Mammary epithelial cell (primary cell): ENCODE measurements around the gene DRC1.

Source experiments
- CTCF ChIP-seq, 2 donors: IDR thresholded peaks in 1 of 2; conservative IDR thresholded peaks in 1 of 2; 2 replicates each; pipeline ENCODE4 v1.5.1; 2011 to 2012; ENCODE audit warnings: inconsistent platforms in 2 of 2, low read length in 2 of 2, mild to moderate bottlenecking in 2 of 2, control low read depth in 1 of 2, low read depth in 1 of 2; ENCODE audit not compliant: insufficient read depth in 1 of 2; ENCODE audit errors: extremely low read depth in 1 of 2
- EZH2 ChIP-seq: IDR thresholded peaks from 2 replicates; pipeline ENCODE4 v1.6.1; 2012; ENCODE audit warnings: low read length, inconsistent platforms, borderline replicate concordance

DNA sequence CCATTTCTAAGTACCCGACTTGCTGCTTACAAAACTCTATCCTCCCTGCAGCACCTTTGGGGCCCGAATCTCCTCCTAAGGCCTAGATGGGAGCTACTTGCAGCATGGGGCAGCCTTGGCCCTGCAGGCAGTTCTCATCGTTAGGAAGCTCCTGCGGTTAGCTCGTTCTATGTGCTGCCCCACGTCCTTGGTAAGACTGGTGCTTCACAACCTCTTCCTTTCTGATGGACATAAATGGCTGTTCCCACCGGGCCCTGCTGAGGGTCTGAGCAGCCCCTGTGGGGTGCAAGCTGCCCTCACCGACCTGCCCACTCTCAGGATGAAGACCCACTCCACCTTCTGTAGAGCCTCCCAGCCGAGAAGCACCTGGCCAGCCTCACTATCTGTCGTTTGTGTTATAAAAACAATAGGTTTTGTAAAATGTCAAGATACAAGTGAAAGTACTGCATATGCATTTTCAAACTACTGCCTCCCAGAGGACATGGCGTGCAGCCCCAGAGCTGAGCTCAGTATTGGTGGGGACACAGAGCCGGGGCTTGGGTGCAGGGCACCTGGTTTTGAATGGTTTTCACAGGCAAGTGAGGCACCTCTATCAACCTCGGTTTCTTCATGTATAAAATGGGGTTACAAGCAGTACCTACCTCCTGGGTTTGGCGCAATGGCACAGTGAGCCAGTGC lies 56.8 kb downstream of the DRC1 start:
- TF ChIP-seq CTCF (conservative IDR thresholded peaks at IDR 0.05 in 1 of 2, IDR thresholded peaks at IDR 0.05 in 1 of 2; ENCODE audit: extremely low read depth in 1 of 2, insufficient read depth in 1 of 2, low read depth in 1 of 2, low read length in 2 of 2) = no peak
- no peak for TF ChIP-seq EZH2
